Esophagus muscularis mucosa (tissue), 4 donors: Measurements from ENCODE around the gene GALNT2. TPM values are rescaled to one million over a fixed set of nuclear protein-coding genes. Genes with fewer than 3 reads are reported as not detected.
A peak's percentile ranks its signal among the peaks of the same experiment; 100 is the strongest.

Source experiments
- DNase-seq: peaks from one replicate; pipeline ENCODE4 v3.0.0-alpha.2; 2017; ENCODE audit errors: extremely low spot score
- H3K27ac ChIP-seq, 4 donors: fragments of 200-600 bp; sonication (generic); replicated peaks in 1 of 4; 1 replicate in 3 of 4; 2 replicates in 1 of 4; pipeline ENCODE4 v1.5.1; 2016 to 2019; ENCODE audit warnings: mild to moderate bottlenecking in 1 of 4
- H3K27me3 ChIP-seq, 4 donors: fragments of 200-600 bp; sonication (generic); one replicate each; pipeline versions ENCODE4 v1.5.1 to v1.6.0; 2016 to 2019
- H3K36me3 ChIP-seq, 4 donors: fragments of 200-600 bp; sonication (generic); one replicate each; pipeline ENCODE4 v1.5.1; 2016 to 2019
- H3K4me1 ChIP-seq, 4 donors: fragments of 200-600 bp; sonication (generic); one replicate each; pipeline ENCODE4 v1.5.1; 2016 to 2019
- H3K4me3 ChIP-seq, 4 donors: fragments of 200-600 bp; sonication (generic); 1 replicate in 2 of 4; 2 replicates in 2 of 4; pipeline ENCODE4 v1.5.1; 2016 to 2019; ENCODE audit warnings: mild to moderate bottlenecking in 4 of 4, moderate library complexity in 1 of 4
- H3K9me3 ChIP-seq, 4 donors: fragments of 200-600 bp; sonication (generic); 1 replicate in 3 of 4; 2 replicates in 1 of 4; pipeline ENCODE4 v1.5.1; 2016 to 2019
- EP300 ChIP-seq: sonication (generic); formaldehyde crosslinking; IDR thresholded peaks from one replicate; pipeline ENCODE4 v1.6.1; 2017; ENCODE audit warnings: antibody characterized with exemption
- POLR2A ChIP-seq: fragments of 450-650 bp; IDR thresholded peaks from one replicate; pipeline ENCODE4 v1.6.1; 2017; ENCODE audit warnings: antibody characterized with exemption, moderate library complexity, mild to moderate bottlenecking, low read depth
- POLR2AphosphoS5 ChIP-seq, 2 donors: sonication (generic); formaldehyde crosslinking; IDR thresholded peaks; one replicate each; pipeline ENCODE4 v1.6.1; 2017; ENCODE audit warnings: antibody characterized with exemption in 2 of 2
- WGBS: methylation state at CpG from one replicate; pipeline ENCODE4 v1.1.5; 2018; 5-methylcytosine and 5-hydroxymethylcytosine counted together
- intact Hi-C: fragments of 100-400 bp; cut with DNase I; formaldehyde crosslinking; loops from one replicate; pipeline ENCODE4 v1.15.1; 2023
- total RNA-seq, 4 donors: library from RNA; depleted of rRNA; stranded (reverse); fragments of >200 nt; gene quantifications; one replicate each; pipeline versions ENCODE4 v1.1.0 to v1.2.1, GENCODE V29; 2016
- TF ChIP-seq, protein P1 (sequence below), 3 experiments: fragments of 200-600 bp in 2 of 3; fragments of 450-650 bp in 1 of 3; sonication (generic) in 2 of 3; IDR thresholded peaks; one replicate each; pipeline ENCODE4 v1.5.1; 2017 to 2019; ENCODE audit warnings: antibody characterized with exemption in 3 of 3, mild to moderate bottlenecking in 2 of 3, moderate library complexity in 1 of 3

The GALNT2 gene
- total RNA-seq, 4 donors from 2014 or later = 89.6 to 145 (median 129) TPM

DNA sequence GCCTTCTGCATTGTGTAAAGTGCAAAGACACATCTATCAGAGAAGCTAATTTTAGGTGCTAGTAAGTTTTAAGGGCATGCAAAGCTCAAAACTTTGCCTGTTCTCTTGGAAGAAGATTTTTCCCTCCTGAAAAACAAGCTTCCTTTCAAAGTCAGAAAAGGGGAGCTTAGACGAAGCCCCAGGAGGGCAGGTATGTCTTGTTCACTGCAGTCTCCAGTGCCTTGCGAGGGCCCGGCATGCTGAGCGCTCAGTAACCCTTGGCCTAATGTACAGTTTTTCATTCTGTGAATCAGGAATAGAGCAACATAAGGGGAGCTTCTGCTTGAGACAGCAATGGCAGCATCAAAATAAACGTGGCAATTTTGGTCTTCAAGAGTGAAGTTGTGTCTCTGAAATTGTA is 35.0 kb downstream of the GALNT2 start:
- intact Hi-C loops = no loop called here
- Histone ChIP-seq H3K27me3 (no peaks in the 10 kb centered on the region), H3K9me3 (no peaks in the 10 kb centered on the region), H3K4me1 (peaks cover 51 to 93% (median 84%) of the 10 kb centered on the region in 4 donors), H3K4me3 (no peak overlapping the region), H3K27ac (peak overlapping the region; percentile 82 to 87 (median 83)), H3K36me3 (no peaks in the 10 kb centered on the region)
- TF ChIP-seq POLR2A = no peak
- no peak for TF ChIP-seq EP300
- TF ChIP-seq POLR2AphosphoS5 (IDR thresholded peaks at IDR 0.05) = no peak
- TF ChIP-seq, protein P1, sequence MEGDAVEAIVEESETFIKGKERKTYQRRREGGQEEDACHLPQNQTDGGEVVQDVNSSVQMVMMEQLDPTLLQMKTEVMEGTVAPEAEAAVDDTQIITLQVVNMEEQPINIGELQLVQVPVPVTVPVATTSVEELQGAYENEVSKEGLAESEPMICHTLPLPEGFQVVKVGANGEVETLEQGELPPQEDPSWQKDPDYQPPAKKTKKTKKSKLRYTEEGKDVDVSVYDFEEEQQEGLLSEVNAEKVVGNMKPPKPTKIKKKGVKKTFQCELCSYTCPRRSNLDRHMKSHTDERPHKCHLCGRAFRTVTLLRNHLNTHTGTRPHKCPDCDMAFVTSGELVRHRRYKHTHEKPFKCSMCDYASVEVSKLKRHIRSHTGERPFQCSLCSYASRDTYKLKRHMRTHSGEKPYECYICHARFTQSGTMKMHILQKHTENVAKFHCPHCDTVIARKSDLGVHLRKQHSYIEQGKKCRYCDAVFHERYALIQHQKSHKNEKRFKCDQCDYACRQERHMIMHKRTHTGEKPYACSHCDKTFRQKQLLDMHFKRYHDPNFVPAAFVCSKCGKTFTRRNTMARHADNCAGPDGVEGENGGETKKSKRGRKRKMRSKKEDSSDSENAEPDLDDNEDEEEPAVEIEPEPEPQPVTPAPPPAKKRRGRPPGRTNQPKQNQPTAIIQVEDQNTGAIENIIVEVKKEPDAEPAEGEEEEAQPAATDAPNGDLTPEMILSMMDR (IDR thresholded peaks at IDR 0.05) = no peak
- 76% methylated on average over 5 of the region's 5 CpGs for WGBS
- DNase-seq = no peak

DNA sequence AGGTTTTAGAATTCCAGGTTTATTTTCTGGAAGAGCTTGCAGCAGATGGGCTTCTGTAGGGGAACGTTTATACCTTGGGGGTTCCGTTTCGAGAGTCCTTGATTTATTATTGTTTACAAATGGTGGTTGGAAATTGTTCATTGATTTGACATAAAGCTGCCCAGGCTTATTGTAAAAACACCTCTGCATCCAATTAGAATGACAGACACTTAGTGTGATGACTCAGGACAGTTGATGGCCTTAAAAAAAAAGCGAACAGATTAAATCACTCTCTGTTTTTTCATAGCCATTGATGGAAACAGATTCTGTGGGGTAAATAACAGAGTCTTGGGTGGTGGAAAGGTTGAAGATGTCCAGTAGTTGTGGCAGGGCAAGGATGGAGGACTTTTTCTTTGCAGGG is 35.4 kb downstream of the GALNT2 start:
- intact Hi-C loops = no loop called here
- no peaks in the 10 kb centered on the region for H3K36me3 ChIP-seq
- peaks cover 53 to 97% (median 88%) of the 10 kb centered on the region in 4 donors for H3K4me1 ChIP-seq
- no peaks in the 10 kb centered on the region for H3K9me3 ChIP-seq
- WGBS = 81% methylated on average over 4 of the region's 4 CpGs
- H3K27me3 ChIP-seq = no peaks in the 10 kb centered on the region
- no peak for DNase-seq
- TF ChIP-seq POLR2AphosphoS5 (IDR thresholded peaks at IDR 0.05) (no peak), POLR2A (no peak), EP300 (no peak)
- TF ChIP-seq, protein P1 (IDR thresholded peaks at IDR 0.05) = no peak
- peak overlapping the region; percentile 82 to 87 (median 83) for H3K27ac ChIP-seq
- H3K4me3 ChIP-seq = no peak overlapping the region

DNA sequence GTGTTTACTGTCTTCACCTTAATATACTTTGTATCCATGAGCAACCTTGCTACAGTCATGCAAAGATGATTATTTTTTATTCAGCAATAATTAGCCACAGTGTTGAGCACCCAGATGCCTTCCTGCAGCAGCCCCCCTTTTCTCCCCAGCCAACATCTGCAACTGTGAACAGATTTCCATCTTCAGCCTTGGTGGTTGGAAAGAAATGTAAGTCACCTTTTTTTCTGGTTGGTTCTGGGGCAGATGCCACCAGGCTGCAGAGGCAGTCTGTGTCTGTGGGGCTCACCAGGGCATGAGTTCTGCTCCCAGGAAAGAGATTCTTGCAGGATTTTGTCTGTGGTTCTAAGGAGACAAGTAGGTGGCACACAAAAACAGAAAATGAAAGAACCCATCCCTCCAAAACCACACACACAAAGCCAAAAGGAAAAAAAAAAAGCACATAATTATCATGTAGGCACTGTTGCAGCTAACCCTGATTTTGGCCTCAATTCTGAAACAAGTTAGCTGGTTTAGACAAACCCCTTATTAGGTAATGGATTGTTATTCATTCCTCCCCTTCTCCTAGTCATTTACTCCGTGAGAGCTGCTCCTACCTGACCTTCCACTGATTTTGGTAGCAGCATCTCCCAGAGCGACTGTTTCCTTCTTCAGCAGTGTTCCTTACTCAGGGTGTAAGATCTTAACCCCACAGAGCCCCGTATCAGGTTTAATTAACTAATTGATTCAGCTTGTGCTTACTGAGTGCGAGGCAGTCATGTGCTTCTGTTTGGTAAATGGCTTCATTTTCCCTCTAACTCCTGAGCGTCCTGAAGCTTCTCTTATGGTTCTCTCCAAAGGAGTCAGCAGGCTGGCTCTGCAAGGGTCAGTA is 36.5 kb downstream of the GALNT2 start:
- intact Hi-C loops = no loop called here
- no peak overlapping the region for H3K4me3 ChIP-seq
- H3K9me3 ChIP-seq = no peaks in the 10 kb centered on the region
- no peaks in the 10 kb centered on the region for H3K27me3 ChIP-seq
- DNase-seq = no peak
- peak overlapping the region; percentile 82 to 87 (median 83) for H3K27ac ChIP-seq
- WGBS = 51% methylated on average over 5 of the region's 5 CpGs
- H3K4me1 ChIP-seq = peaks cover 53 to 100% (median 90%) of the 10 kb centered on the region in 4 donors
- TF ChIP-seq, protein P1 (IDR thresholded peaks at IDR 0.05) = no peak
- TF ChIP-seq POLR2AphosphoS5 (IDR thresholded peaks at IDR 0.05) (peak in 1 of 2 donors; percentile 9), EP300 (no peak), POLR2A (no peak)
- no peaks in the 10 kb centered on the region for H3K36me3 ChIP-seq

DNA sequence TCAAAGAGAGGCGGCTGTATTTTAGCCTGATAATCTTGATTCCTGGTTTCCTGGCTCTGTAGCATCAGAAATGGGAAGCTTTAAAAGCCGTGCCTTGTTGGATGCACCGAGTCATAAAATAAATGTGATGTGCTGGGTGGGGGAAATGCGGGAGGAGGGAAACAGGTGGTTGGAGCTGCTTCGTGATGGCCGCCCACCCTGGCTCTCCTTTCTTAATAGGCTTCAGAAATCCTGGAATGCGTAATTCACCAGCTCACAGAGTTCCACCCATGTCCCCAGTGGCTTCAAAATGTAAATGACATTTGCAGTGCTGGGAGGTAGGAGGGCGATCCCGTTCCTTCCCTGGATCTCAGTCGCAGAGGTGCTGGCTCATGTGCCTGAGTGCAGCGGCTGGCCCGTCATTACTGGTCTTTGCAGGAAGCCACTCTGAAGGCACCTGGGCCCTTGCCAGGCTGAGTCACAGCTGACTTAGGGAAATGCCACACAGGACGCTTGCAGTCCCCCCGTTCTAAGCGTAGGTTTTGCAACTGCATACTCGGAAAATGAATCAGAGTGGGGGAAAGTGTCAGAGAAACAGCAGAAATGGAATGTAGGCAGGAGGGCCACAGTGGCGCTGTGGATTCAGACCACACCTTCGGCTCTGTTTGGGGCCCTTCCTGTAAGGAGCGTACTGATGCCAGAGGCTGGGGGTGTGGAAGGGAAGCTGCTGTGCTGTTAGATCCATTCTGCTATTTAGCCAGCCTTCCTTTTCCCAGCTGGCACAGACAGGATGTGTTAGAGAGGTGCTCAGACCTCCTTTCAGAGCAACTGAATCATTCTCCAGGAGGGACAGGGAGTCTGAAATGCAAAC is 37.6 kb downstream of the GALNT2 start:
- H3K36me3 ChIP-seq = no peaks in the 10 kb centered on the region
- 14% methylated on average over 19 of the region's 19 CpGs for WGBS
- intact Hi-C loops = loop anchor here (5.0 kb wide), 2 partner anchors 37 to 88 kb away; partner anchors contain the start of gene GALNT2
- peak overlapping the region; percentile 17 to 39 (median 22) for H3K4me3 ChIP-seq
- H3K4me1 ChIP-seq = peaks cover 53 to 100% (median 91%) of the 10 kb centered on the region in 4 donors
- no peaks in the 10 kb centered on the region for H3K27me3 ChIP-seq
- TF ChIP-seq EP300 (peak; percentile 90), POLR2AphosphoS5 (IDR thresholded peaks at IDR 0.05) (peak; percentile 92 to 96), POLR2A (no peak)
- TF ChIP-seq, protein P1 (IDR thresholded peaks at IDR 0.05) = peak in 2 of 3 experiments; percentile 3 to 8
- peak; percentile 98 for DNase-seq
- H3K9me3 ChIP-seq = no peaks in the 10 kb centered on the region
- peak overlapping the region; percentile 82 to 87 (median 83) for H3K27ac ChIP-seq
